GM12891 (cell line): ENCODE measurements around the gene IGFL4.

Experiments
- PAX5 ChIP-seq: IDR thresholded peaks from 2 replicates; pipeline ENCODE4 v1.6.1; 2011; ENCODE audit warnings: low read length, moderate library complexity, mild to moderate bottlenecking; ENCODE audit not compliant: insufficient read depth, severe bottlenecking
- POLR2A ChIP-seq: IDR thresholded peaks from 2 replicates; pipeline ENCODE4 v1.6.1; 2011; ENCODE audit warnings: low read depth, low read length, control low read depth
- POLR2AphosphoS5 ChIP-seq: IDR thresholded peaks from 2 replicates; pipeline ENCODE4 v1.6.1; 2011; ENCODE audit warnings: low read depth, low read length, control low read depth
- POU2F2 ChIP-seq: IDR thresholded peaks from 2 replicates; pipeline ENCODE4 v1.6.1; 2011; ENCODE audit warnings: low read depth, mild to moderate bottlenecking, control low read depth, low read length, moderate library complexity
- SPI1 ChIP-seq: IDR thresholded peaks from 2 replicates; pipeline ENCODE4 v1.6.1; 2011; ENCODE audit warnings: low read depth, low read length, control low read depth
- TAF1 ChIP-seq: IDR thresholded peaks from 2 replicates; pipeline ENCODE4 v1.6.1; 2011; ENCODE audit warnings: low read depth, low read length, control low read depth

- TF ChIP-seq POLR2A = no peak
- TF ChIP-seq TAF1 = no peak
- no peak for TF ChIP-seq POLR2AphosphoS5
- TF ChIP-seq POU2F2 = no peak
- no peak for TF ChIP-seq SPI1
- TF ChIP-seq PAX5 = no peak
Measured at GRCh38 chr19:46014534-46014933, 26.3 kb downstream of the IGFL4 start.
